Peyer's patch (tissue), 4 donors: ENCODE measurements around the gene CHKB. TPM values are rescaled to one million over a fixed set of nuclear protein-coding genes. Genes with fewer than 3 reads are reported as not detected.

ENCODE experiments used
- DNase-seq, 3 donors: peaks; one replicate each; pipeline ENCODE4 v3.0.0-alpha.2; 2017 to 2019
- H3K27ac ChIP-seq, 4 donors: fragments of 200-600 bp; sonication (generic); one replicate each; pipeline ENCODE4 v1.5.1; 2016 to 2019
- H3K27me3 ChIP-seq, 2 donors: fragments of 200-600 bp; sonication (generic); one replicate each; pipeline ENCODE4 v1.5.1; 2019
- H3K36me3 ChIP-seq, 3 donors: fragments of 200-600 bp; sonication (generic); one replicate each; pipeline ENCODE4 v1.5.1; 2016 to 2019
- H3K4me1 ChIP-seq, 4 donors: fragments of 200-600 bp; sonication (generic); one replicate each; pipeline ENCODE4 v1.5.1; 2016 to 2019
- H3K4me3 ChIP-seq, 4 donors: fragments of 200-600 bp; sonication (generic); 1 replicate in 3 of 4; 2 replicates in 1 of 4; pipeline ENCODE4 v1.5.1; 2016 to 2019; ENCODE audit warnings: mild to moderate bottlenecking in 1 of 4
- H3K9me3 ChIP-seq, 4 donors: fragments of 200-600 bp; sonication (generic); one replicate each; pipeline ENCODE4 v1.5.1; 2016 to 2019; ENCODE audit warnings: mild to moderate bottlenecking in 1 of 4
- POLR2A ChIP-seq, 2 donors: fragments of 450-650 bp; IDR thresholded peaks; one replicate each; pipeline ENCODE4 v1.5.1; 2017; ENCODE audit warnings: antibody characterized with exemption in 2 of 2, mild to moderate bottlenecking in 2 of 2, moderate library complexity in 2 of 2
- total RNA-seq, 4 donors: library from RNA; depleted of rRNA; stranded (reverse); fragments of >200 nt; gene quantifications; one replicate each; pipeline ENCODE4 v1.1.0, GENCODE V29; 2016
- TF ChIP-seq, protein P1 (sequence below), 6 experiments: fragments of 450-650 bp in 4 of 6; fragments of 200-600 bp in 2 of 6; sonication (generic) in 1 of 6; IDR thresholded peaks; one replicate each; pipeline ENCODE4 v1.5.1; 2017 to 2019; ENCODE audit warnings: antibody characterized with exemption in 6 of 6, mild to moderate bottlenecking in 3 of 6, moderate library complexity in 1 of 6

The CHKB gene
- total RNA-seq, 4 donors from 2014 or later = 111 to 278 (median 156) TPM

DNA sequence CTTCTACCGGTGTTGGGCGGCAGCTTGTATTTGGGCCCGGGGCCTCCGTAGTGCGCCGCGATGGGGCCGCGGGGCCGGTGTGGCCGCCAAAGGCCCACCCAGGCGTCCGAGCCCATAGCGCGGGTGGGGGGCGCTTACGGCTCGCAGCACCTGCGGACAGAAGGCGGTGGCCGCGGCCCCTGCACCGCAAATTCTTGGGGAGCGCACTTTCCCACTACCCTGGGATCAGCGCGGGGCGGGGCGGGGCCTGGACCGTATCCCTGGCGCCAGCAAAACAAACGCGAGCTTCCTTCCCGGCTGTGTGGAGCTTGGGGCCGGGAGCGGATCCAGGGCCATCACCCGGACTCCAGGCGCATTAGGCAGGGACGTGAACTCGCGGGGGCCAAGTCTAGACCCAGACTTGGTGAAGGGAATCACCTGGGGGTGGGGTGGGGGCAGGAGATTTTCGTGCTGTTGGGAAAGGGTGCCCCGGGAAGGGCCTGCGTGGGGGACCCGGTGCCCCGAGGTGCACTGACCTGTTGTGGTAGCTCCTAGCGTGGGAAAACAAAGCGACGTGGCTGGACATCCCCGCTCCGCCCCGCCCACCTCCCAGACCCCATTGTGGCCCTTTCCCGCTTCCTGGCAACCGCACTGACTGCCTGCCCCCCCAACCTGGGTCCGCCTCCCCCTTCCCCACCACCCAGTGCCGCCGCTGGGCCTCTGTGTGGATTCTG, 50.5 kb downstream of the CHKB start:
- peak; percentile 54 to 88 (median 87) for DNase-seq
- Histone ChIP-seq H3K36me3 (no peaks in the 10 kb centered on the region), H3K4me3 (peak overlapping the region; percentile 60 to 76 (median 68)), H3K4me1 (peaks cover 0 to 36% (median 10%) of the 10 kb centered on the region in 4 donors), H3K27ac (peak overlapping the region; percentile 97 to 100 (median 98)), H3K9me3 (no peaks in the 10 kb centered on the region), H3K27me3 (no peaks in the 10 kb centered on the region)
- TF ChIP-seq, protein P1, sequence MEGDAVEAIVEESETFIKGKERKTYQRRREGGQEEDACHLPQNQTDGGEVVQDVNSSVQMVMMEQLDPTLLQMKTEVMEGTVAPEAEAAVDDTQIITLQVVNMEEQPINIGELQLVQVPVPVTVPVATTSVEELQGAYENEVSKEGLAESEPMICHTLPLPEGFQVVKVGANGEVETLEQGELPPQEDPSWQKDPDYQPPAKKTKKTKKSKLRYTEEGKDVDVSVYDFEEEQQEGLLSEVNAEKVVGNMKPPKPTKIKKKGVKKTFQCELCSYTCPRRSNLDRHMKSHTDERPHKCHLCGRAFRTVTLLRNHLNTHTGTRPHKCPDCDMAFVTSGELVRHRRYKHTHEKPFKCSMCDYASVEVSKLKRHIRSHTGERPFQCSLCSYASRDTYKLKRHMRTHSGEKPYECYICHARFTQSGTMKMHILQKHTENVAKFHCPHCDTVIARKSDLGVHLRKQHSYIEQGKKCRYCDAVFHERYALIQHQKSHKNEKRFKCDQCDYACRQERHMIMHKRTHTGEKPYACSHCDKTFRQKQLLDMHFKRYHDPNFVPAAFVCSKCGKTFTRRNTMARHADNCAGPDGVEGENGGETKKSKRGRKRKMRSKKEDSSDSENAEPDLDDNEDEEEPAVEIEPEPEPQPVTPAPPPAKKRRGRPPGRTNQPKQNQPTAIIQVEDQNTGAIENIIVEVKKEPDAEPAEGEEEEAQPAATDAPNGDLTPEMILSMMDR (IDR thresholded peaks at IDR 0.05) = no peak
- TF ChIP-seq POLR2A (IDR thresholded peaks at IDR 0.05) = peak; percentile 10 to 17

DNA sequence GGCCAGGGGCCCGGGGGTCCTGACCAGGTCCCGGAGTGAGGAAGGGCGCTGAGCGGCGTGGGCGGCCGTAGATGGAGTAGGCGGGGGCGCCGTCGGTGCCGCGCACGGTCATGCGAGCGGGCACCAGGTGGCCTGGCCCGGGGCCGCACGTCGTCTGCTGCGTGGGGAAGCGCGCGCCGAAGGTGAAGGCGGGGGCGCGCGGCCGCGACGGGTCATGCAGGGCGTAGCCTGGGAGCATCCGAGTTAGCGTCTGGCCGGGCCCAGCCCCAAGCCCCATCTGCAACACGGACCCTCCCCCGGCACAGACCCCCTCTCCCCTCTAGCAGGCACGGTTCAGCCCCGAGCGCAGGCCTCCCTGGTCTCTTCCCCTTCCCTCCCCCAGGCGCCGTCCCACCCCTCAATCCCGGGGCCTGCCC, 51.1 kb downstream of the CHKB start:
- Histone ChIP-seq H3K27me3 (no peaks in the 10 kb centered on the region), H3K27ac (peak overlapping the region; percentile 97 to 100 (median 98)), H3K36me3 (no peaks in the 10 kb centered on the region), H3K4me1 (peaks cover 0 to 42% (median 15%) of the 10 kb centered on the region in 4 donors), H3K4me3 (peak overlapping the region; percentile 60 to 76 (median 68)), H3K9me3 (no peaks in the 10 kb centered on the region)
- DNase-seq = peak; percentile 79 to 89 (median 81)
- TF ChIP-seq POLR2A (IDR thresholded peaks at IDR 0.05) = no peak
- TF ChIP-seq, protein P1 (IDR thresholded peaks at IDR 0.05) = no peak

DNA sequence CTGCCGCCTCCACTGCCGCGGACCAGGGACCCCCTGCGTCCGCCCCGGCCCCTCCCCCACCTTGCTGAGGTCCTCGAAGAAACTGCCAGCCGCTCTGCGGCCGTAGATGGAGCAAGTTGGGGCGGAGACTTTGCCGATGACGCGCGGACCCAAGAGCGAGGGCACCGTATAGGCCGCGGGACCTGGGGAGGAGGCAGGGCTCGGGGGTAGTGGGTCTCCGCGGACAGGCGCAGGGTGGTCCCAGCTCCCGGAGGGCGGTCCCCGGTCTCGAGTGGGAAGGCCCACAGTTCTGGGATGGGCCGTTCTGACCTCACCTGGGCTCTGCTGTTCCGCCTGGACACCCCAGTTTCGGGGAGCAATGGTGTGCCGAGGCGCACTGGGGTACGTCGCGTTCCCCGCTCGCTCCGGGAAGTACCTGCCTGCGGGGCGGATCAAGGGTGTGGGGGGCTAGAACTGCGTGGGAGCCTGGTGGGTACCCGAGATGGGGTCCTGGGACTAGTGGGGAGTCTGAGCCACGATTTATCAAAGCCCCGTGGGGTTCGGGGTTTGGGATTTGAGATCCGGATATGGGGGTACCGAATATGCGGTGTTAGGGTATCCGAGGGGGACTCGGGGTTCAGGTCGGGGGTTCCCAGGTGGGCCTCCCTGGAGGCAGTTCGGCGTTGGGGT, 51.6 kb downstream of the CHKB start:
- peak; percentile 91 to 96 (median 92) for DNase-seq
- H3K9me3 ChIP-seq = no peaks in the 10 kb centered on the region
- no peaks in the 10 kb centered on the region for H3K36me3 ChIP-seq
- H3K4me1 ChIP-seq = peaks cover 0 to 46% (median 17%) of the 10 kb centered on the region in 4 donors
- H3K27me3 ChIP-seq = no peaks in the 10 kb centered on the region
- H3K4me3 ChIP-seq = peak overlapping the region; percentile 60 to 76 (median 68)
- TF ChIP-seq, protein P1 (IDR thresholded peaks at IDR 0.05) = no peak
- TF ChIP-seq POLR2A (IDR thresholded peaks at IDR 0.05) = peak; percentile 80 to 90
- H3K27ac ChIP-seq = peak overlapping the region; percentile 97 to 100 (median 98)

DNA sequence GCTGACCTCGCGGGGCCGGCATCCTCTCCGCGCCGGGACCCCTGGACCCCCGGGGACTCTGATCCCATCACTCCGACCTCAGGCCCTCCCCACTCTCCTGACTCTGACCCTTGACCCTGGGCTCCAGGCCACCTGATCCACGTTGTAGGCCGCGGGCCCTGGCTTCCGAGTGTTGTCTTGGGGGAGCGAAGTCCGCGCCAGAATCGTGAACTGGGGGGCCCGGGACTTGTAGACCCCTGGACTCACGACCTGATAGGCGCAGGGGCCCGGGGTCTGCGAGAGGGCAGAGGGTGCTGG, 52.1 kb downstream of the CHKB start:
- Histone ChIP-seq H3K4me1 (peaks cover 0 to 46% (median 17%) of the 10 kb centered on the region in 4 donors), H3K36me3 (no peaks in the 10 kb centered on the region), H3K27me3 (no peaks in the 10 kb centered on the region), H3K9me3 (no peaks in the 10 kb centered on the region), H3K27ac (peak overlapping the region; percentile 97 to 100 (median 98)), H3K4me3 (peak overlapping the region; percentile 60 to 76 (median 68))
- no peak for TF ChIP-seq POLR2A (IDR thresholded peaks at IDR 0.05)
- TF ChIP-seq, protein P1 (IDR thresholded peaks at IDR 0.05) = no peak
- DNase-seq = no peak

DNA sequence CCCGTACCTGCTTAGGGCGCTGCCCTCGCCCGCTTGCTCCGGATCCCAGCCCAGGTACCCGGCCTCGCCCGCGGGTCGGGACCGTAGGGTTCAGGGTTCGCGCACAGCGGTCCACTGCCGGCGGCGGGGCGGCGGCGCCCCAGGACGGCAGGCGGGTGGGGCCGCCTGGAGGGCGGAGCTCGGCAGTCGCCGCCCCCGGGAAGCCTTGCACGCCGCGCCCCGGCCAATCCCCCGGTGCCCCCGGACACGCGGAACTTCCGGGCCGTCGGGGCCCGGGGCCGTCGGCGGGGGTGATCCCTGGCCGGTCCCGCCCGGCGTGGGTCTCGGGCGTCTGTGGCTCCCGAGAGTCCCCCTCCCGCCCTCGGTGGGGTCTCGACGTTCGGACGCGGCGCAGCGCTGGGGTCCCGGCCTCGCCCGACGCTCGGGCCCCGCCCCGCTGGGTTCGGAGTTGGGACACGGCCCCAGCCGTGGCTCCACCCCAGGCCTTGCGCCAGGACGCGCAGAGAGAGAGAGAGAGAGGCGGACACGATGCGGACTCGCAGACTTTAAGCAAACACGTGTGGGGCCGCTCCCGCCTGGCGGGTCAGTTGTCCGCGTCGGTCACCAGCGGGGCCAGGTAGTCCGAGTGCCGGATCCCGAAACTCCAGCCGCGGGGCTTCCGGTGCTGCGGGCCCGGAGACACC, 52.6 kb downstream of the CHKB start, which contains the start of gene TYMP:
Gene TYMP (minus strand): TSS at position 116 of the 683 bp plus-strand sequence. CDS start 303 bp downstream, outside the sequence.
- H3K4me3 ChIP-seq = peak within 1 kb of the TSS; percentile 60 to 76 (median 68)
- peaks cover 0 to 47% (median 18%) of the 10 kb centered on the region in 4 donors for H3K4me1 ChIP-seq
- peak; percentile 75 to 94 (median 94) for DNase-seq
- no peaks in the 10 kb centered on the region for H3K9me3 ChIP-seq
- no peaks in the 10 kb centered on the region for H3K36me3 ChIP-seq
- no peaks in the 10 kb centered on the region for H3K27me3 ChIP-seq
- peak within 1 kb of the TSS; percentile 97 to 100 (median 98) for H3K27ac ChIP-seq
- peak; percentile 69 to 74 for TF ChIP-seq POLR2A (IDR thresholded peaks at IDR 0.05)
- TF ChIP-seq, protein P1 (IDR thresholded peaks at IDR 0.05) = no peak
